Common myeloid progenitor, CD34-positive (primary cell): ENCODE results near the gene C15orf62.

ENCODE experiments used
- CTCF ChIA-PET: fragments of 350-600 bp; sonication (Branson Sonifier 250); formaldehyde crosslinking; loops from one replicate; lab custom pipeline; 2021; ENCODE audit warnings: antibody characterized with exemption; lab: Charles Lee
- POLR2A ChIA-PET: fragments of 350-600 bp; sonication (Branson Sonifier 250); formaldehyde crosslinking; loops from one replicate; lab custom pipeline; 2021; ENCODE audit warnings: antibody characterized with exemption; lab: Charles Lee
- DNase-seq, 3 donors: peaks; one replicate each; pipeline versions ENCODE4 v3.0.0 to v3.0.0-alpha.2; 2013
- H3K27ac ChIP-seq, 2 experiments: 1 replicate in 1 of 2; 2 replicates in 1 of 2; pipeline ENCODE4 v1.7.0; 2013; ENCODE audit warnings: inconsistent platforms in 2 of 2, low read length in 2 of 2, mild to moderate bottlenecking in 2 of 2, low read depth in 1 of 2, moderate library complexity in 1 of 2; ENCODE audit not compliant: severe bottlenecking in 2 of 2, insufficient read depth in 1 of 2, poor library complexity in 1 of 2
- H3K27me3 ChIP-seq, 5 experiments: replicated peaks in 2 of 5; 1 replicate in 3 of 5; 2 replicates in 2 of 5; pipeline versions ENCODE4 v1.6.1 to v1.7.0; 2013; ENCODE audit warnings: low read length in 4 of 5, mild to moderate bottlenecking in 2 of 5, moderate library complexity in 2 of 5, inconsistent platforms in 1 of 5; ENCODE audit not compliant: insufficient read depth in 5 of 5, control insufficient read depth in 4 of 5
- H3K36me3 ChIP-seq, 4 experiments: 1 replicate in 2 of 4; 2 replicates in 2 of 4; pipeline versions ENCODE4 v1.6.1 to v1.7.0; 2013; ENCODE audit warnings: low read length in 3 of 4, control low read depth in 1 of 4, mild to moderate bottlenecking in 1 of 4; ENCODE audit not compliant: control insufficient read depth in 4 of 4, insufficient read depth in 4 of 4
- H3K4me1 ChIP-seq, 4 experiments: 1 replicate in 3 of 4; 2 replicates in 1 of 4; pipeline versions ENCODE4 v1.6.1 to v1.7.1; 2013; ENCODE audit warnings: low read length in 3 of 4, mild to moderate bottlenecking in 3 of 4, control low read depth in 1 of 4, inconsistent platforms in 1 of 4, moderate library complexity in 1 of 4; ENCODE audit not compliant: control insufficient read depth in 4 of 4, insufficient read depth in 4 of 4; ENCODE audit errors: control extremely low read depth in 1 of 4
- H3K4me3 ChIP-seq, 7 experiments: 1 replicate in 4 of 7; 2 replicates in 3 of 7; pipeline versions ENCODE4 v1.5.1 to v1.7.0; 2013; ENCODE audit warnings: mild to moderate bottlenecking in 7 of 7, low read length in 6 of 7, moderate library complexity in 6 of 7, inconsistent platforms in 2 of 7, low read depth in 2 of 7, control low read depth in 1 of 7; ENCODE audit not compliant: insufficient read depth in 4 of 7, control insufficient read depth in 1 of 7; ENCODE audit errors: extremely low read depth in 1 of 7
- H3K9me3 ChIP-seq, 5 experiments: 1 replicate in 4 of 5; 2 replicates in 1 of 5; pipeline versions ENCODE4 v1.6.1 to v1.7.1; 2013; ENCODE audit warnings: low read length in 4 of 5, mild to moderate bottlenecking in 2 of 5, inconsistent platforms in 1 of 5, low read depth in 1 of 5, moderate library complexity in 1 of 5; ENCODE audit not compliant: control insufficient read depth in 4 of 5, insufficient read depth in 2 of 5; ENCODE audit errors: control extremely low read depth in 1 of 5
- WGBS: methylation state at CpG from one replicate; pipeline ENCODE4 v1.1.5; 2013; ENCODE audit not compliant: insufficient coverage; 5-methylcytosine and 5-hydroxymethylcytosine counted together

C15orf62 gene

DNA sequence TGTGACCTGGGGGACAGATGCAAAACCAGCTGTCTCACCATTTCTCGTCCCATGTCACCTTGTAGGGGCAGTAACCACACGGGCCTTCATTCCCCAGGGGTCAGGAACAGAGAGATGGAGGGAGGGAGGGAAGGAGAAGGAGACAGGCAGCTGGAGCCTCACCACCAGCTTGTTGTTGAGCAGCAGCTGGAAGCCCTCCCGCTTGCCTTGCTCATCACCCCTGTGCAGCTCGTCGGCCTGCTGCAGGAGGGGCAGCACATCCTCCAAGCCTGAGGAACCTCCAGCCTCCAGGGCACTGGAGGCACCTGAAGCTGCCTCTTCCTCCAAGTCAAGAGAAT is 25.0 kb upstream of the C15orf62 start:
- 90% methylated on average over 5 of the region's 5 CpGs for WGBS
- CTCF ChIA-PET = interaction anchor here (0.6 to 13.4 kb wide), 11 partner anchors 9 to 150 kb away, joined by 3 to 204 read pairs (median 4); partner anchors contain the start of genes C15orf62, RAD51 and VPS18
- no peak for DNase-seq
- Histone ChIP-seq H3K36me3 (peaks cover 8 to 68% (median 50%) of the 10 kb centered on the region in 4 experiments), H3K27me3 (no peaks in the 10 kb centered on the region), H3K4me1 (peaks cover 0 to 35% (median 32%) of the 10 kb centered on the region in 4 experiments), H3K9me3 (no peaks in the 10 kb centered on the region), H3K27ac (no peak overlapping the region), H3K4me3 (no peak overlapping the region)
- POLR2A ChIA-PET = interaction anchor here (0.6 kb wide), 1 partner anchor 355 kb away, joined by 4 read pairs; no protein-coding TSS in a partner anchor

GRCh38 chr15:40746916-40747418 is 22.8 kb upstream of the C15orf62 start:
- no peak for DNase-seq
- CTCF ChIA-PET = interaction anchor here (0.7 to 13.4 kb wide), 10 partner anchors 10 to 145 kb away, joined by 3 to 204 read pairs (median 4); partner anchors contain the start of gene C15orf62
- POLR2A ChIA-PET = no interaction called here

DNA sequence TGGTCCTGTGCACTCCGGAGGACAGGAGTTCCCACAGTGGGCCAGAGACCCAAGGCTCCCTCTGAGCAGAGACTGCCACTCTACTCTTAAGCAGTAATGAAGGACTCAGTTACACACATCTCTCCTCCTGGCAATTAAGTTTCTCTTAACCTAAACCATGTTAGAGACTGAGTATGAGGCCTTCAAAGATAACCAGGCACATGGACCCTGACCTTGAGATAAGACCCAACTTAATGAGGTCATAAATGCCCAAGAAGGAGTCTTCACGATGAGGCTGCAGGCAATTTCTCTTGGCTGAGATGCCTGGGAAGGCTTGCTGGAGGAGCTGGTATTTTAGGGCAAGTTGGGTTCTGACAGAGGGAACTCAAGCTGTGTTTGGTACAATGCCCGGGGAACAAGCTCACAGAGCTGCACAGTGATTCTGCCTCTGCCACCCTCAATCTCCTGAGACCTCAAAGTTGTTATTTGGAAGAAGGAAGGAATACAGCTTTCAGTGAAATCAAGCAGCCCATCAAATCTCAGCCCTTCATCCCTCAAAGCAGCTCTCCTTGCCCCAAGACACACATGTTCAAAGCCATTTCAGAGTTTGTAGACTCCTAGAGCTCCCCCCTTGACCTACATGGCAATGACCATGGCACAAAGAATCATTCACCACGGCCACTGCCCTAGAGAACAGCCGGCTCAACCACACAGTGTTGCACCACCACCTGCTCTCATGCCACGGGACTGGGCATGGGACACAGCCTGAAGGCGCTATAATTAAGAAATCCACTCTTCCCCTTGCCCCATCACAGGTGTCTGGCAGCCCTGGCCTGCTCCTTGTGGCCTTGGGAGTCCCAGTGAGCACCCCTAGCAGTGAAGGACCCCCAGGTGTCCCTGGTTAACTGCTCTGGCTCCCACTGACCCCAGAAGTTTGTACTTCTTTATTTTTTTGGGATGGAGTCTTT is 21.8 kb upstream of the C15orf62 start:
- Histone ChIP-seq H3K4me3 (no peak overlapping the region), H3K4me1 (peaks cover 0 to 37% (median 34%) of the 10 kb centered on the region in 4 experiments), H3K9me3 (no peaks in the 10 kb centered on the region), H3K27me3 (no peaks in the 10 kb centered on the region), H3K27ac (peak overlapping the region in 1 of 2 experiments; percentile 27), H3K36me3 (peaks cover 7 to 75% (median 48%) of the 10 kb centered on the region in 4 experiments)
- whole genome bisulfite sequencing = 95% methylated on average over 6 of the region's 7 CpGs
- CTCF ChIA-PET = interaction anchor here (0.8 to 13.4 kb wide), 10 partner anchors 8 to 45 kb away, joined by 3 to 204 read pairs (median 3); partner anchors contain the start of gene C15orf62
- DNase-seq = no peak
- POLR2A ChIA-PET = no interaction called here

More at GRCh38 chr15:40746916-40747418, 22.8 kb upstream of the C15orf62 start:
- Histone ChIP-seq H3K9me3 (no peaks in the 10 kb centered on the region), H3K36me3 (peaks cover 8 to 77% (median 53%) of the 10 kb centered on the region in 4 experiments), H3K27me3 (no peaks in the 10 kb centered on the region), H3K4me1 (peaks cover 0 to 35% (median 32%) of the 10 kb centered on the region in 4 experiments), H3K27ac (peak overlapping the region in 1 of 2 experiments; percentile 27), H3K4me3 (no peak overlapping the region)
- 87% methylated on average over 2 of the region's 3 CpGs for WGBS

DNA sequence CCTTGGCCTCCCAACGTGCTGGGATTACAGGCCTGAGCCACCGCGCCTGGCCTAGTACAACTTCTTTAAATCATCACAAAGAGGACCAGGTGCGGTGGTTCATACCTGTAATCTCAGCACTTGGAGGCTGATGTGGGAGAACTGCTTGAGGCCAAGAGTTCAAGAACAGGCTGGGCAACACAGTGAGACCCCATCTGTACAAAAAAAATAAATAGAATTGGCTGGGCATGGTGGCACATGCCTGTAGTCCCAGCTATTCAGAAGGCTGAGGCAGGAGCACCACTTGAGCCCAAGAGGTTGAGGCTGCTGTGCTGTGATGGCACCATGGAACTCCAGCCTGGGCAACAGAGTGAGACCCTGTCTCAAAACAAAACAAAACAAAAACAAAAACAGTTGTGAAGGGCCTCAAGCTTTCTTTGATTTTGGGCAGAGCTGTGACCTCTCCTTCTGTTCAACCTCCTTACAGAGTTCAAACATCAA is 20.6 kb upstream of the C15orf62 start:
- ChIA-PET POLR2A (no interaction called here), CTCF (interaction anchor here (0.6 to 13.4 kb wide), 6 partner anchors 9 to 1805 kb away, joined by 3 to 204 read pairs (median 4); partner anchors contain the start of gene C15orf62)
- H3K4me3 ChIP-seq = no peak overlapping the region
- H3K4me1 ChIP-seq = peaks cover 0 to 43% (median 35%) of the 10 kb centered on the region in 4 experiments
- no peak overlapping the region for H3K27ac ChIP-seq
- peaks cover 7 to 65% (median 41%) of the 10 kb centered on the region in 4 experiments for H3K36me3 ChIP-seq
- DNase-seq = no peak
- 100% methylated on average over 2 of the region's 4 CpGs for WGBS
- no peaks in the 10 kb centered on the region for H3K9me3 ChIP-seq
- H3K27me3 ChIP-seq = no peaks in the 10 kb centered on the region

DNA sequence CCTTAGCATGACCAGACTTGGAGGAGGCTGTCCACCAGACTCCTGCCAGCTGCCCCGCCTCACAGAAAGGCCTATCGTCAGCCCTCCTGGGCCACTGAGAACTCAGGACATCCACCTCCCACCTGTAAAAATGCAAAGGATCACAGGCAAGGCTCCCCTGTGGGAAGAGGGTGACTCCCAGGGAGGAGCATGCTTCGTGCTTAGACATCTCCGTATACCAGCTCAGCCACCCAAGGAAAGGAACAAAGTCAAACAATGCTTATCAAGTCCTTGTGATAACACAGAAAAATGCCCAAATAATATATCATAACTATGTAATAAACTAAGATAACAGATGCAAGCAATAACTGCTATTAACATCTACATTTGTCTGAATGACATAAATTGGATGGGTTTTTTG is 18.9 kb upstream of the C15orf62 start:
- no peaks in the 10 kb centered on the region for H3K9me3 ChIP-seq
- peaks cover 2 to 51% (median 35%) of the 10 kb centered on the region in 4 experiments for H3K36me3 ChIP-seq
- CTCF ChIA-PET = interaction anchor here (1.2 to 13.4 kb wide), 8 partner anchors 10 to 106 kb away, joined by 3 to 204 read pairs (median 4); partner anchors contain the start of genes C15orf62 and GCHFR
- peaks cover 0 to 37% (median 27%) of the 10 kb centered on the region in 4 experiments for H3K4me1 ChIP-seq
- WGBS = 100% methylated on average over 3 of the region's 4 CpGs
- H3K27ac ChIP-seq = no peak overlapping the region
- POLR2A ChIA-PET = no interaction called here
- no peak for DNase-seq
- no peaks in the 10 kb centered on the region for H3K27me3 ChIP-seq
- H3K4me3 ChIP-seq = no peak overlapping the region

GRCh38 chr15:40751745-40752144 is 18.0 kb upstream of the C15orf62 start:
- ChIA-PET CTCF (interaction anchor here (1.1 to 13.4 kb wide), 6 partner anchors 10 to 142 kb away, joined by 3 to 204 read pairs (median 4); partner anchors contain the start of genes C15orf62, GCHFR and VPS18), POLR2A (no interaction called here)
- H3K36me3 ChIP-seq = peaks cover 2 to 50% (median 35%) of the 10 kb centered on the region in 4 experiments
- no peaks in the 10 kb centered on the region for H3K9me3 ChIP-seq
- H3K4me1 ChIP-seq = peaks cover 0 to 38% (median 30%) of the 10 kb centered on the region in 4 experiments
- DNase-seq = no peak
- no peaks in the 10 kb centered on the region for H3K27me3 ChIP-seq
- WGBS = over 99% methylated on average over 12 of the region's 12 CpGs
- no peak overlapping the region for H3K4me3 ChIP-seq
- H3K27ac ChIP-seq = no peak overlapping the region
